HL-60/S4 treated with retinoic acid at 250 ng/mL for 4 days and 3 days (cell line): Measurements from ENCODE around the gene PEMT.

Source experiments
- in situ Hi-C: fragments of 300-500 bp; cut with MboI; formaldehyde crosslinking; loops from 2 replicates; pipeline ENCODE4 v1.7.0; 2022; ENCODE audit warnings: low sequenced_read_pairs

PEMT gene

DNA sequence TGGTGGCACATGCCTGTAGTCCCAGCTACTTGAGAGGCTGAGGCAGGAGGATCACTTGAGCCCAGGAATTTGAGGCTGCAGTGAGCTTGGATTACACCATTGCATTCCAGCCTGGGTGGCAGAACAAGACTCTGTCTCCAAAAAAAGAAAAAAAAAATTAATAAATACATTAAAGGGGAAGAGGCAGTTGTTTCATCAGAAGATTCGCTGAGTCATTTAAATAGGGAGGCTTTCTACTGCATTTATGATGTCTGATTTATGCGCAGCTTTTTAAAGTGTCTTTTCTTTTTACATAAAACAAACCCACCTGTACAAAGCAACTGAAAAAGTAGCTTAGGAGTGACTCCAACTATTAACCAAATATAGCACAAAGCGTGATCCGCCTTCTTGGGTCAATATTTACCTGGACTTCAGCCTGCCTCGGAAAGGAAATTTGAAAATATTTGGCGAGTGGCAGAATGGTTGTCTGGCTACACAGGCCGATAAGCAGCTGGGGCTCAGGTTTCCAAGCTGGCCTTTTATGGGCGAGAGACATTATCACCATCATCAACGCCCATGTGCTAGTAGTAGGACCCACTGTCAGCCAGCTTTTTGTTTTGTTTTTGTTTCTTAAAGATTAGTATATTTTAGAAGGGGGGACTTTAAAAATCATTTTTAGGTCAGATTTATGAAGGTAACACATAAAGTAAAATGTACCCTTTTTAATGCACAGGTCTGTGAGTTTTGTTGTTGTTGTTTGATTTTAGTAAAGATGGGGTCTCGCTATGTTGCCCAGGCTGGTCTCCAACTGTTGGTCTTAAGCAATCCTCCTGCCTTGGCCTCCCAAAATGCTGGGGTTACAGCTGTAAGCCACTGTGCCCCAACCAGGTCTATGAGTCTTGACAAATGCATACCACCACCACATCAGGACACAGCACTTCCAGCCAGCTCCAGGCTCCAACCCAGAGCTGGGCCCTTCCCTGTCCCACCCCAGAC, 52.8 kb downstream of the PEMT start:
- in situ Hi-C loops = no loop called here

DNA sequence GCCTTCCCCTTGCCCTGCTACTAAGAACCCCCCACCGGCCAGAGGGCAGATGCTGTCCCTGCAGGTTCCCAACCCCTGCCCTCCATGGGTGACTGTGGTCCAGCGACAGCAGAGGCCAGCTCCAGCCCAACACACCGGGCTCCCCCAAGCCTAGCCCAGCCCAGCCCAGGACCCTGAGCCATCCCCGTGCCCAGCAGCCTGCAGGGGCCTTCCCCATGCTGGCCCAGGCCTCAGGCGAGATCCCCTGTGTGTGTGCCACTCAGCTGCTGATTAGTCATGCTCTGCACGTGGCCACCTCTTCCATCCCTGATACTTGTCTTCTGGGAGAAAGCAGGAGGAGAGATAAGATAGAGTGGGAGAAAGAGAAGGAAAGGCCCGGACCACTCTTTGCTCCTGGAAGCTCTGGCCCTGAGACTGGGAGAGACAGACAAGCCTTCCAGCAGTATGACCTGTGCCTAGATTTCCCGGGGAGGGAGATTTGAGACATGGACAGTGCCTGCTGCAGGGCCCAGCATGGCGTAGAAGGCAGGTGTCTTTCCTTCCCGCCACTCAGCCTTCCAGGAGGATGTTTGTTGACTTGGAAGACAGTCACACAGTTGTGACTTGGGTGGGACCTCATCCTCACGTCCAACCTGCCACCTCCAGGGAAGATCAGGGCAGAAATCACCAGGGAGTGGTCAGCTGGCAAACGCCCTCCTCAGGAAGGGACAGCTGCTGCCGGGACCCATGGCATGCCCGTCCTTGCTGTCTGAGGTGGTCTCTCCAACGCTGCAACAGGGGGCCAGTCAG, 54.0 kb downstream of the PEMT start:
- in situ Hi-C loops = no loop called here

DNA sequence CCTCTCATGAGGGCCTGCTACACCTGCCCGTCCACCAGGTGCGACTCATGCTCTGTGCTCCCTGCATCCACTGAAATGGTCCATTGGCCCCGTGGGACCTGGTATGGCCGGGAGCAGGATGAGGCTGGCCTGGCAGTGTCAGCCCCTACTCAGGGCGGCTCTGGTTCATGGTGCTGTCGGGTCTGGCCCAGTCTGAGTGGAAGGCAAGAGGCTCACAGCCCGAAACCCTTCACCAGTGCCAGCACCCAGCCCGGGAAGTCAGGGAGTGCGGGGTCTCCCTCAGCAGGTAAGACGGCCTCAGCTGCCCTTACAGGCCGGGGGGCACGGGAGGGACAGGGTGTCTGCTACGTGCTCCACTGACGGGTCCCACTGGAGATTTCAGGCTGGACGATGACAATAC, 54.8 kb downstream of the PEMT start:
- in situ Hi-C loops = no loop called here

DNA sequence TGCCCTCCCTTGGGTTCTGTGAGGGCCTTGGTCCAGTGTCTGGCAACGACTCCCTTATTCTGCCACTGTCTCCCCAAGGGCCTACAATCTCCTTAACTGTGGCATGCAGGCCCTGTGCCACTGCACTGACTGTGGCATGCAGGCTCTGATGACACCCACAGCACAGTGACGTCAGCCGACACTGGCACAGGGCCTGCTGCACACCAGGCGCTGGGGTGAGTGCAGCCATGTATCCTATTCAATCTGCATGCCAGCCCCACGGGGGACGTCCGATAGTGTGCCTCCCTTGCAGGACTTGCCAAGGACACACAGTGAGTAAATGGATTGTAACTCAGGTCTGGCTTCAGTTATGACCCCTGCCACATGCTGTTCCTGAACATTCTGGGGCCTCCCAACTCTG, 55.6 kb downstream of the PEMT start:
- in situ Hi-C loops = no loop called here

DNA sequence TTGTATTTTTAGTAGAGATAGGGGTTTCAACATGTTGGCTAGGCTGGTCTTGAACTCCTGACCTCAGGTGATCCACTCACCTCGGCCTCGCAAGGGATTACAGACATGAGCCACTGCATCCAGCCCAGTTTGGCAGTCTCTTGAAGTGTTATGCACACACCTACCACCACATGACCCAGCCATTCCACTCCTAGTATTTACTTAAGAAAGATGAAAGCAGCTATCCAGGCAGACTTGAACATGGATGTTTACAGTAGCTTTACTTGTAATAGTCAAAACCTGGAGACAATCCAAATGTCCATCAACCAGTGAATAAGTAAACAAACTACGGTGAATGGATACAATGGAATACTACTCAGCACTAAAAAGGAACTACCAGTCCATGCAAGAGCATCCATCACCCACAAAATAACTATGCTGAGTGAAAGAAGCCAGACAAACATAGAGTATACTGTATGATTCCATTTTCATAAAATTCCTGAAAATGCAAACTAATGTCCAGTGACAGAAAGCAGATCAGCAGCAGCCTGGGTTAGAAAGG, 57.5 kb downstream of the PEMT start:
- in situ Hi-C loops = no loop called here

DNA sequence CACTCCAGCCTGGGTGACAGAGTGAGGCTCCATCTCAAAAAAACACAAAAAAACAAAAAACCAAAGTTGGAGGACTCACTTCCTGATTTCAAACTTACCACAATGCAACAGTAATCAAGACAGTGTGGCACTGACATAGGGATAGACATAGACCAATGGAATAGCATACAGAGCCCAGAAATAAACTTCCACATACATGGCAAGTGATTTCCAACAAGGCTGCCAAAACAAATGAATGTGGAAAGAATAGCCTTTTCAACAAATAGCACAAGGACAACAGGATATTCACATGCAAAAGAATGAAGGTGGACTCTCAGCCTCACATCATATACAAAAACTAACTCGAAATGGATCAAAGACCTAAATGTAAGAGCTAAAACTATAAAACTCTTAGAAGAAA, 58.5 kb downstream of the PEMT start:
- in situ Hi-C loops = no loop called here

DNA sequence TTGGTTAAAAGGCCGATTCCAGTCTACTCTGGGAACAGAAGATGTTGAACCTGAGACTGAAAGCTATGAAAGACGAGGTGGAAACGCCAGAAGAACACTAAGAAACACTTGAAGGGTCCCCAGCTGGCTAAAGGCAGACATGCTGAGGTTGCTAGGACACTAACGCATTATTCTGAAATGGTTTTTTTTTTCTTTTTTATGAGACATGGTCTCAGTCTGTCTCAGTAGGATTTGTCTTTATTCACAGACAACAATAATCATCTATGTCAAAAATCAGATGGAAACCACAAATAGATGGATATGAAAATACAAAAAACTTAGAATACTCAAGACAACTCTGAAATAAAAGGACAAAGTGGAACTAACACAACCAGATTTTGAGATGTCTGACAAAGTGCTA, 60.4 kb downstream of the PEMT start:
- in situ Hi-C loops = no loop called here

DNA sequence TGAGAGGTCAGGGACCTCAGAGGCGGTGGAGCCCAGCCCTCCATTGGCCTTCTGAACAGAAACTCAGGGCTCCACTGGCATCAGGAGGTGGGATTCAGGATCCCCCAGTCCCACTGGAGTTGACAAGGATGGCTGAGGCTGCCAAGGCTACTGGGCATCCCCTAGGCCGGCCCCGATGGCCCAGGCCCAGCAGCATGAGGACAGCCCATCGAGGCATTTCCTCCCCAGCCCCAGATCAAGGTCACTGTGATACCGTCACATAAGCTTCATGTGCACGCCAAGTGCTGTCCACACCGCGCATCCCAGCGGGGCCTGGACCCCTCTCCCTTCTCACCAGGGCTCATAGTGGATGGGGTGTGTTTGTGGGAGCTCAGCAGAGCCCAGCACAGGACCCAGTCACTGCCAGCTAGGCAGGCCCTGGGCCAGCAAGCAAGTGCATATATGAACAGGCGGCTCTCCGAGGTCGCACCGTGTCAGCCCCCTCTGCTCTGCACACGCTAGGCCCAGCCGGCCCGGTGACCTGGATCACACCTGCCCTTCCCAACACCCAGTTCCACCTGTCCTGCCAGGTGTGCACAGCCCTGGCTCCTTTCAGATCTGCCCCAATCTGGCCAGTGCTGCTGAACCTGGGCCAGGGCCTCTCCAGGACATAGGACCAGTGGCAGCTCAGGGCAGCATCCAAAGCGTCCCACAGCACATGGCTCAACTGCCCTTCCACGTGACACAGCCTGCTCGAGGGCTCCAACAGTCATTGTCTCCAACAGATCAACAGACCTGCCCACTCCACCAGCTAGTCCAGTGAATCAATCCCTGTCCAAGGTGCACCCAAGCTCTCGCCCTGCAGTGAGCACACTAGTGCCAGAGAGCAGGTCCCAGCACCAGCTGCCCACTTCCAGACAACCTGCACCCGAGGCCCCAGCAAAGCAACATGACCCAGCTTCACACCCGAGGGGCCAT, 62.5 kb downstream of the PEMT start:
- in situ Hi-C loops = no loop called here

DNA sequence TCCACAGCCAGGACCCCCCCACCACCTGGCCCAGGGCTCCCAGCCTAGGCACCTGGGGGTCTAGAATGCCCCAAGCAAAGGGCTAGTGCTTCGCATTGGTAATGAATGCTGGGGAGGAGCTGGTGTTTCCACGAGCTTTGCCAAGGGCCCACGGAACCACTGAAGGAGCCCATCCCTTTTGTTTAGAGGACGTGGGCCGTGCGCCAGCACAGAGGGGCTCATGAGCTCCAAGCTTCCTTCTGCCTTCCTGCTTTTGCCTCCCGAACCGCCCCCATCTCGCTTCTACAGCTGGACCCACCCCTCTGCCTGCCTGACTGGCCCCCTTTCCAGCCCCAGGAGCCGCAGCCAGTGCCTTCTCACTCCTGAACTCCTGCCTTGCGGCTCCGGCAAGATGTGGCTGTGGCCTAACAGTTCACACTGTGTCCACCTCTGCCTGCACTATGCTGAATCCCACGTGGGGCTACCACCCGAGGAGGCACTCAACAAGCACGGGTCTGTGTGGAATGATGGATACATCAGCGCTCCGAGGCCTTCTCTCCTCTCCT, 63.5 kb downstream of the PEMT start:
- in situ Hi-C loops = no loop called here

DNA sequence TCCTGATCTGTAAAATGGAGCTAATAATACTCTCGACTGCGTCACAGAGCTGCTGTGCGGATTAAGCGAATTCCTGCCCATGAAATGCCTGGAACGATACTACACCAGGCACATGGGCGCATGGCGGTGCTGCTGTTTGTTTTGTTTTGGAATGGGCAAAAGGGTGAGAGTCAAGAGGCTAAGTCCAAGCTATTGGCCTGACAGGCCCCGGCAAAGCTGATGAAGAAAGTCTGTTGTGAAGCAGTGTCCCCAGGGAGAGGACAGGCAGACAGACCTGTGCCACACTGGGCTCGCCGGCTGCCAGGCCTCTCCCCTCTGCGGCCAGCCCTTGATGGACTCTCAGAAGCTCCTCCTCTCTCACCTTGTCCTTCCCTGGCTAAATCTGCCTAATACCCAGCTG, 64.0 kb downstream of the PEMT start:
- in situ Hi-C loops = no loop called here

DNA sequence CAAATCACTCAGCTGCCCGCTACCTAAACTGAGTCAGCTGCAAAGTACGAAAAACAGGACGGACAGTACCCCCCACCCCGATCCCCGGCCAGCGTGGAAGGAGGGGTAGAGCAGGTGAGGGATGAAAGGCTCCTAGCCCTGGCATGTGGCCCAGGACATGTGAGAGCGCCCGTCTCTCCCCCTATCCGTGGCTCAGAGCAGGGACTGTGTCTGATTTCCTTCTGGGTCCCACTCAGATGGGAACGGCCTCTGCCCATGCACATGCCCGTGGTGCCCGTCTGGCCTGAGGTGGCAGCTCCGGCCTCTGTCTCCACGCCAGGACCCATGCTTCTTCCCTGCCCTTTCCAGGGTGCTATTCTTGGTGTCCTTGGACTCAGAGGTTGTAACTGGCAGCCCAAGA, 65.1 kb downstream of the PEMT start:
- in situ Hi-C loops = no loop called here

DNA sequence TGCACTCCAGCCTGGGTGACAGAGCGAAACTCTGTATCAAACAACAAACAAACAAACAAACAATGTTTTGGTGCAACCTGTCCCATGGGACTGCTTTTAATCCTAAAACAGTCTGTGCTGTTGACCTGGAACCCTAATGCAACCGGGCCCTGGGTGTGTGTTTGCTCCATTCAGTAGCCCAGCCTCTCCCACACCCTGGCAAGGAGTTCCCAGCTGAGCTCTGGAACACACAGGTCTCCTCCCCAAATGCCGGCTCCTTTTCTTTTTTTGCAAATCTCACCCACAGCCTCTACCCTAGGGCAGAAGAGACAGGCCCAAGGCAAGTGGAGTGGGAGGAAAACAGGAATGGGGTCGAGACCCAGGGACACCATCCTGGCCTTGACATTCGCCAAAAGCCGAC, 65.6 kb downstream of the PEMT start:
- in situ Hi-C loops = no loop called here

DNA sequence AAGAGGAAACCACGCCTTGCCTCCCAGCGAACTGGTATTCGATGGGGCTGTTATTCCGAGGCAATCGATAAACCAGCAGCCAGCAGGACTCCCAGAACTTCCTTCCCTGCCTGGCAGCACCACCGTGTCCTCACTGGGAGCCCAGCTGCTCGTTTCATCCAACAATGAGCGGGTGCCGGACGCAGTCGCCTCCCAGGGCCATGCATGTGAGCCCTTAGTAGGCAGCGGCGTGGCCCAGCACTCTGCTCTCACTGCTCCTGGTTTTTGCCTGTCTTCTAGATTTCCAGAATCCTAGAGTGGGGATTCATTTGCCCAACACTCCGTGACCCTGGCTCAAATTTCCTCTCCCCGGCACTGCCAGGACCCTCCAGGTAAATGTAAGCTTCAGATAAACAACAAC, 66.2 kb downstream of the PEMT start:
- in situ Hi-C loops = no loop called here

DNA sequence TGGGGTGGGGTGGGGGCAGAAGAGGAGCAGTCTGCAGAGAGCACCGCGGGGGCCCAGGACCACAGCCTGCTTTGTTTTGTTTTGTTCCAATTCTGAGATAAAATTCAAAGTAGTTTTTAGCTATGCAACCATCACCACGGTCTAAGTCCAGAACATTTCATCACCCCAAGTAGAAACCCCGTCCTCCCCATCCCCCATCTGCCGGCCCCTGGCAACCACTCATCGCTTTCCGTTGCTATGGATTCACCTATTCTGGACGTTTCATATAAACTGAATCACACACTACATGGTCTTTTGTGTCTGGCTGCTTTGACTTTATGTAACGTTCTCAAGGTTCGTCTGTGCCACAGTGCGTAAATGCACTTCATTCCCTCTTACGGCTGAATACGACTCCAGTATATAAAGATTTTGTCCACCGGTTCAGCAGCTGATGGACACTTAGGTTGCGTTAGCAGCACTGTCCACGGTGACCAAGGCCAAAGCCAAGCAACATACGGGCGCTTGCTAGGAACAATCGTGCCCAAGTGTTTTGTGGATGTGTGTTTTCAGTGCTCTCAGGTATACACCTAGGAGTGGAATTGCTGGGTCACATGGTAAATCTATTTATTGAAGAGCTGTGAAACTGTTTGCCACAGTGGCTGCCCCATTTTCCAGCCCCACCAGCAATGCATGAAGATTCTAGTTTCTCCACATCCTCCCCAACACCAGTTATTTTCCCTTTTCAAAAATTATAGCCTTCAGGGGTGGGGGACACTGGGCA, 67.6 kb downstream of the PEMT start:
- in situ Hi-C loops = no loop called here

DNA sequence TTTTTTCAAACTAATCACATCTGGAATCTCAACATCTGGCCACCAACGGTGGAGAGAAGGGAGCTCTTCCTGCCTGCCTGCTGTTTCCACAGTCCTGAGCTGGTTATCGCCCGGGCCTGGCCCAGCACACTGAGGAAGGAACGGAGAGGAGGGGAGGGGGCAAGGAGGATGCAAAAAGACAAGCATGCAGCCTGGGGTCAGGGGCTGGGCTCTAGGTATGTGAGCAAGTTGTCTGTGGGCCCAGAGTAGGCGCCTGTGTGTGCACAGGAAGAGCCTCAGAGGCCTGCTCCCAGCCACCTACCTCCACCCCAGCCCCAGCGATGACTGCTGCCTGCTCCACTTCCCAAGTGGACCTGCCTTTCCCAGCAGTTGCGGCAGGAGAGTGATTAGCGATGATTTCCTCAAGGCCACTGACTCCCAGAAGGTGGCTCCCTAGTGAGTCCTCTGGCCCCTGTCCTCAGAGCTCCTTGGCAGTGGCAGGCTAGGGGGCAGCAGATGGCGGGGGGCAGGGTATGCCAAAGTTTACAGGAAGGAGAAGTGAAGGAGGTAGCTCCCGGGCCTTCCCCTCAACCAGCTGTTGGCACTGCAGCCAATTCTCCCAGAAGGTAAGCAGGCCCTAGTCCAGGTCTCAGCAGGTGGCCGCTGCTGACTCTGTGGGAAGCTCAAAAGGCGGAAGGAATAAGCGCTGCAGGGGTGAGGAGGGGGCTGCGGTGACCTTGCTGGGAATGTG, 68.3 kb downstream of the PEMT start:
- in situ Hi-C loops = no loop called here

DNA sequence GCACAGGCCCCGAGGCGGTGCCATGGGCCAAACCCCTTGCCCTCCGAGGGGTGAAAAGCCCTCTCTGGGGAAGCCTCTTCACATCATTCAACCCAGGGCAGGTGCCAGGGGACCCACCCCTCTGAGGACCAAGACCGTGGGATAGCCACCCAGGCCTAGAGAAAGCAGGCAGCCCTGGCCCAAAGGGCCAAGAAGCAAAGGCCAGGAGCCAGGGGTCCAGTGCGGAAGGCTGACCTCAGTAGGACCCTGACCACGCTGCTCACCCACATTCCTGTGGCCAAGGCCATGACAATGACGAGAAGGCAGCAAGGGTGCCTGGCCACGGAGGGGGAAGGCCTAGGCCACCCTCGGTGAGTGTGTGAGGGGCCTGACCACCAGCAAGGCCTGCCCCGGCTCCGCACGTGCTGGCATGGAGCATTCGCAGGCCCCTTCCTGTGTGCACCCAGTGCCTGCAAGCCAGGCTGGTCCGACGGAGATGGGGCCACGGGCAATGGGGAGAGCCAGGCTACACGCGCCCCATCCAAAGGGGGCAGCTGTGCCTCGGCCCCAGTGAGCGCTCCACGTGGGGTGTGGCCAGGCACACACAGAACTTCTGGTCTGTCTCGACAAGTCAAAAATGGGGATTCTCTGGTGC, 70.8 kb downstream of the PEMT start:
- in situ Hi-C loops = no loop called here

DNA sequence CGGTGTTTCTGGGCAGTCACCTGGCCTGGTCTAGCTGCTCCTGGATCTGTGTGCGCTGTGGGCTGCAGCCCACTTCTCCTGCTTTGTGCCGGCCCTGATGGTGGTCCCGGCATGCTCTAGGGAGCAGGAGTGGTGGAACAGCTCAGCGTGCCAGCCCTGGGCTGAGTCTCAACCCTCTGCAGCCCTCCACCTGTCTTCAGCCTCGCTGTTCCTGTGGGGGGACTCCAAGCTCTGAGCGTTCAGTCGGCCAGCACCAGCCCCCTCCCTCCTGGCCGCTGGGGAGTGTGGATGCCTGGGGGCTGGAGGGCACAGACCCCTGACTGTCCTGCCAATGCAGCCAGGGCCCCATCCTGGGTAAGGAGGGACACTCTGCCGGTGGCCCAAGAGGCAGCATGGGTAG, 71.6 kb downstream of the PEMT start:
- in situ Hi-C loops = no loop called here

DNA sequence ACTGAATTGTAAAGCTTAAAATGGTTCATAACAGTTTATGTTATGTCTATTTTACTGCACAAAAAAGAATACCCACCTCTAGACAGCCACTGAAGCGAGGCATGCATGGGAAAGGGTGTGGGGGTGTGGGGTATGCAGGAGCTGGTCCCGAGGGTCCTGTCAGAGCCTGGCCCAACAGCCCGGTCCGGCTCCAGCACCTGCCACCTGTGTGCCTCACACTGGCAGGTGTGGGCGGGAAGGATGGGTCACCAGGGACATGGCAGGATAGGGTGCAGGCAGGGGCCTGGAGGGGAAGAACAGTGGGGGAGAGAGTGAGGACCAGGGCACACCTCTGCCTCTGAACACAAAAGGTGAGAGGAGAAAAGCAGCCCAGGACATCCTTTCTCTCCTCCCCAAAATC, 72.6 kb downstream of the PEMT start:
- in situ Hi-C loops = no loop called here

DNA sequence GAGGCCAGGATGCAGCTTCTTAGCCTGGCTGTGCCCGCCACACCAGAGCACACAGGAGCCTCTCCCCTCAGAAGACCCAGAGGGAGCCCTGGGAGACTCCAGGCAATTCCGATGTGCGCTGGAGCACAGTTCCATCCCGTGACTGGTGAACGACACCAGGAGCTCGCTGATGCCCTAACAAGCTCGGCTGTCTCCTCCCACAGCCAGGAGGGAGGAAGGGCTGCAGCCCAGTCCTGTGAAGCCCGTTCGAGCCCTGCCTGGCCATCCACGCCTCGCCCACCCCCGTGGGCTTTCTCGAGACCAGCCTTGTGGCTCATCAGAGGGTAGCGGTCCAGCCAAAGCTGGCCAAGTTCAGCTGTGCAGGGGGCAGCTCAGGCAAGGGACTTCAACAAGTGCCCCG, 73.5 kb downstream of the PEMT start:
- in situ Hi-C loops = no loop called here
